CD4-positive, alpha-beta T cell treated with Interleukin-4 for 4 hours (primary cell): ENCODE results near the gene PKD1L1.
A peak's percentile ranks its signal among the peaks of the same experiment; 100 is the strongest.
"Not testable (repeated sequence)": the region's sequence is repeated elsewhere in the genome, so short reads cannot be mapped to it uniquely, and the experiment has no call there.

ENCODE experiments used
- DNase-seq: peaks from one replicate; pipeline ENCODE4 v3.0.0-alpha.2; 2020

PKD1L1 gene

GRCh38 chr7:47957156-47957555 is 8.9 kb upstream of the PKD1L1 start:
- no peak for DNase-seq

DNA sequence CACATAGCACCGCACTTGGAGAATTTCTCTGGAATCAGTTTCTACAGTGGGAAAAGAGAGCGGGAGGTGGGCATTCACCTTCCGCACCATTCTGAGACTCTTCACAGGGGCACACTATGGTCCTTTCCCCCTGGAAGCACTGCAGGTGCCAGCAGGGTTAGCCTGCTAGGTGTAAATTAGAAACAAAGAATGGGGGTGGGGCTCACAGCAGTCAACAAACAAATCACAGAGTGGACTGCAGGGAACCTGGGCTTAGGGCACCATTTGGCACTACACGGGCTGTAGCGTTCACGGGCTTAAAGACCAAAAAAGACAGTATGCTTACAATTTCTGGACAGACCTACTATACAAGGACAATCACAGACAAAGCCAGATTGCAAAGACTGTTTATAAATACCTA is 8.0 kb upstream of the PKD1L1 start:
- DNase-seq = no peak

GRCh38 chr7:47954231-47954911 is 6.1 kb upstream of the PKD1L1 start:
- DNase-seq = no peak

DNA sequence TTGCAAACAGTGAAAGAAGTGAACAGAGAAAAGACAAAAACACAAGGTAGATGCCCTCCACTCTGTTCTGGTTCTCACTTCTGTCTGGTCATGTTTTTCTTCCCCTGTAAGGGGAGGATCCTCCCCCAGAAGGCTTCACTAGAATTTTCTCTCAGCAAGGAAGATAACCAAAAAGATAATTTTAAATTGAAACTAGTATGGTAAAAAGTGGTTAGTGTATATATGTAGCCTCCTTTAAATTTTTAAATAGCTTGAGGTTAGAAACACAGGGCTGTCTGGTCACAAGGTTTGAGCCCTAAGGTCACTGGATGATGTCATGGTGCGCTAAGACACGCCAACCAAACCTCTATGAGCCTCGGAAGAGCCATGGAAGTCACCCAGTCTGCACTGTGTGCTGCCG is 5.6 kb upstream of the PKD1L1 start:
- DNase-seq = no peak

GRCh38 chr7:47952224-47952623 is 4.0 kb upstream of the PKD1L1 start:
- DNase-seq = no peak

GRCh38 chr7:47951374-47951773 is 3.1 kb upstream of the PKD1L1 start:
- DNase-seq = no peak

DNA sequence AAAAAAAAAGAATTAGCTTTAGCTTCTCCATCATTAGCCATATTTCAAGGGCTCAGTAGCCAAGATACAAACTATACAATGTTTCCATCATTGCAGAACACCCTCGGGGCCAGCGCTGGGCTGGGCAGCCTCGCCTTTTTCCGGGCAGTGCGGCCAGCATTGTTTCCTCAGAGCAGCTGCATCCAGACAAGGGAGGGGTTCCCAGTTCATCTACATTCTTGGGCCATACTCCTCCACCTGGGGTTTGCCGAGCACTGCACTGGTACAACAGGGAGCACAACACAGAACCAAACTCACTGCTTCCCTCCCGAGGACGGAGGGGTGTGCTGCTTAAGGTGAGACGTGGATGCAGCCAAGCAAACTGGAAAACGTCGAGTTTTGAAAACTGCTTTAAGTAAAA is 2.4 kb upstream of the PKD1L1 start:
- DNase-seq = no peak

DNA sequence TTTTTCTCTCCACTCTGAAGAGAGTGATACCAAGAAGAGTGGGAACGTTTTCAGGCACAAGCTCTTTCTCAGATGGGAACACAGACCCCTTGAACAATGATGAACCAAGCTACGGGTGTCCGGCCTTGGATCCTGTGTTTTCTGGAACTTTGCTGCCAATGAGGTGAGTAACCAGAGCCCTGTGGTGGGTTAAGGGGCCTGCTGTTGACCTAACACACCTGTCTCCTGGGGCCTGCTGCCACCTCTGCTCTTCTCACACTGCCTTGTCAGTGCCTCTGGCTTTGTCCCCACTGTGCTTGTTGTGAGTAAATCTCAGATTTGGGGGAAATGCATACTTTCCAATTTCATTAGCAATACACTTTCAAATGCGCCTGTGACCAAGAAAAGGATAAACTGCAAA is 1.4 kb upstream of the PKD1L1 start:
- DNase-seq = no peak

GRCh38 chr7:47947355-47947749 is 914 bp downstream of the PKD1L1 start:
- DNase-seq = no peak

DNA sequence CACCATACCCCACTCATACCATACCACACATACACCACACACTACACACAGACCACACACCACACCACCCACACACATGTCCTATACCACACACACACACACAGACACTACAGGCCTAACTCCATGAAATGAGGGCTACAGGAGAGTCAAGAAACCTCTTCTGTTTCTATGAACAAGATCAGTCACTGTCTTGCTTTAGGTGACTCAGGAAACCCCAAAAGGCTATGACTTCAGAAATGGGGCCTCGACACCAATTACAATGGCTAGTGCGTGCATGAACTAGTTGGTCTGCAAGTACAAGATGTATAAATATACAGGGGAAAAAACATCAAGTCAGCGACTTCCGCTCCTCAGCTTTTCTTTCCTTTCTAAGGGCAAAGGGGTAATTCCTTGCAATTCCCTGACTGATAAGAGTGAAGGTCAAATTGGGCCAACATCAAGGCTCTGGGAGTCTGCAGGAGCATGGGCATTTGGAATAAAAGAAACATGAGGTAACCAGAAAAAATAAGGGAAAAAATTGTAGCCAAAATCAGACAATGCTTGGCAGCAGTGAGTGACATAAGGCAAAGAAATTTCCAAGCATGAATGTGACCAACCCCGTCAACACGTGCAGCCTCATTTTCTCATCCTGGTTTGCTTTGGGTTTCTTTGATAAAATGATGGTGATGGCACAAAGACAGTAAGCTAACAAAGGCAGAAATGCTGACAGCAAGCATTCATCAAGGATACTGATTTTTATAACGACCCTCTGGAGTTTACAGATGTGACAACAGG is 1.5 kb downstream of the PKD1L1 start:
- DNase-seq = no peak

- peak; percentile 62 for DNase-seq
These were observed 2.8 kb downstream of the PKD1L1 start for GRCh38 chr7:47945261-47946015.

DNA sequence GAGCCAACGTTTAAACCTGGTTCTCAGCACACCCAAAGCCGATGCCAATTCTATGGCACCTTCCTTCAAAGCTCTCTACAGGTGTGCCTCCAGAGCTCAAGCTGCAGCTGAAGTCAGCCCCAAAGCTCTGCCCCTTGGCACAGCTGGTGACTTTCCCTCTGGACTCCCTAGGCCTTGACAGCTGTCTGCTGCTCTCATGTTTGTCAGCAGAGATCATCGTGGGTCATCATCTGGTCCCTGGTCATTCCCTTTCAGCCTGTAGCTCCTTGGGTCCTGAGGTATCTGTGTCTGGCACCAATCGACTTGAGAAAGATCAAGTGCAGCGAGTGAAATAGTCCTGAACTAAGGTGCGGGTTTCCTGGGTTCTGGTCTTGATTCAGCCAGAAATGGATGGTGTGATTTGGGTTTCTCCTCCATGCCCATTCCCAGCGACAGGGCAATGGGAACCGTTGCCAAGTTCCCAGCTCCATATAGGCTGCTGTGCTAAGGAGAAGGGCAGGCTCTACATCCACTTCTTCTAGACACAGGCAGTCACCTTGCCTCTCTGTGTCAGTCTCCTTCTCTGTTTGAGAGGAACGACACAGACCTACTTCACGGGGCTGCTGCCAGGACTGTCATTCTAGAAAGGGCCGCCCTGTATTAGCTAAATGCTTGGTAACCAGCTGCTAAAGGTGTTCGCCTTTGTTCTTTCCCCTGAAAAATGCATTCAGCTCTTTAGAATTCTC is 3.6 kb downstream of the PKD1L1 start:
- no peak for DNase-seq

DNA sequence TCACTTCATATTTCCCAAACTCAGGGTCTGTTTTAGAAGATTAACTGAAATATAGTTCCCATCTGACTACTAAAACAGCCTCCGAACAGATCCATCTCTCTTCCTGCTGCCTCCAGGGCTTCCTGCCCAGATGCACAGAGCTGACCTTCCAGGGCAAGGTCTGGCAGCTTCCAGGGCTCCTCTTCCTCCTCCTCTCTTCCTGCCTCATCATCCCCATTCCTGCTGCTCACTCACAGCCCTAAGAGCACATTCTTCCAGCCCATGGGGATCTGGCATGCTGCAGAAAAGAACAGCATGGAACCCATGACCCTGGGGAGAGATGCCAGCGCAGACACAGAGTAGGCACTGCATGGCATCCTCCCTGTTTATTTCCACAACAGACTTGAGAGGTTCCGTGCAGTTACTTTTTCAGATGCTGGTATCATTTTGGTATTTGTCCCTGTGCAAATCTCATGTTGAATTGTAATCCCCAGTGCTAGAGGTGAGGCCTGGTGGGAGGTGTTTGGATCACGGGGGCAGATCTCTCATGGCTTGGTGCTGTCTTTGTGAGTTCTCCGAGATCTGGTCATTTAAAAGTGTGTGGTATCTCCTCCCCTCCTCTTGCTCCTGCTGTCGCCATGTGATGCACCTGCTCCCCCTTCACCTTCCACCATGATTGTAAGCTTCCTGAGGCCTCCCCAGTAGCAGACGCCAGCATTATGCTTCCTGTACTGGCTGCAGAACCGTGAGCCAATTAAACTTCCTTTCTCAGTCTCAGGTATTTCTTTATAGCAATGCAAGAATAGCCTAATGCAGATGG is 4.4 kb downstream of the PKD1L1 start:
- no peak for DNase-seq

- DNase-seq = not testable (repeated sequence)
These were observed 5.6 kb downstream of the PKD1L1 start for GRCh38 chr7:47942651-47943050.

- DNase-seq = no peak
These were observed 6.1 kb downstream of the PKD1L1 start for GRCh38 chr7:47942132-47942531.

- no peak for DNase-seq
These were observed 7.0 kb downstream of the PKD1L1 start for GRCh38 chr7:47941136-47941844.

DNA sequence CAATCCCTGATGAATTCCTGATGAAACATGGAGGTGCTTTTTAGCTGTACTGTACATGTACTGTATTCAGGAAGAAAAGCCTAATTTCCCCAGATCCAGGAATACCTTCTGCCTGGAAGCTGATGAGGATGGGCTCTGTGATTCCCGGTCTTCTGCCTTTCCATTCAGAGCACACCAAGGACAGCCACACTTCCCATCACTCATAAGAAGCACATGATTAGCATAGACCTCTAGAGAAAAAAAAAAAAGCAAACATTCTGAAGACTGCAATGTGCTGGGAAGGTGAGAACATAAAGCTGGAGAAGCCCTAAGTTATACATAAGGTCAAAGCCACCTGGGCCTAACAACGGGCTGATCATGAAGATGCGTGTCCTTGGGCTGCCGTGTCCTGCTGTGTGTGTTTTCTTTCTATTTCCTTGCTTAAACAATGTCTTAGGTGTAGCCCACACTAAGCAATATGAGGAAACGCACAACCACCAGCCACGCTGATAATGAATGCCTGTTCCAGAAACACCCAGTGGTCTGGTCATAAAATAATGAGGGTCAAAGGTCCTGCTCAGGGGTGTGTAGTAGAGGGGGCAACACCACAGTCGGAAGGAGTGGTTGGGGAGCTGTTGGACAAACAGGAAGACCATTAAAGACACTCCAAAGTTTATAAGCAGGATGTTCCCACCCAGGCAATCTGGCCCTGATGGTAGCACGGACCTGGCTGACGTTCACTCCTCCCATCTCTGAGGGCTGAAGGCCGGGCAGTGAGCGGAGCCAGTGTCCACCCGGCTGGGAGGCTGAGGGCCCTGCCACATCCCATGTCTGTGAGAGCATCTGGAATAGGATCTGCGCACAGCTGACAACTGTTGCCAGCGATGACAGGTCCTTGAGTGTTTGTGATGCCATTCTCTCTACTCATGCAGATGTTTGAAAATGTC is 7.9 kb downstream of the PKD1L1 start:
- DNase-seq = no peak

DNA sequence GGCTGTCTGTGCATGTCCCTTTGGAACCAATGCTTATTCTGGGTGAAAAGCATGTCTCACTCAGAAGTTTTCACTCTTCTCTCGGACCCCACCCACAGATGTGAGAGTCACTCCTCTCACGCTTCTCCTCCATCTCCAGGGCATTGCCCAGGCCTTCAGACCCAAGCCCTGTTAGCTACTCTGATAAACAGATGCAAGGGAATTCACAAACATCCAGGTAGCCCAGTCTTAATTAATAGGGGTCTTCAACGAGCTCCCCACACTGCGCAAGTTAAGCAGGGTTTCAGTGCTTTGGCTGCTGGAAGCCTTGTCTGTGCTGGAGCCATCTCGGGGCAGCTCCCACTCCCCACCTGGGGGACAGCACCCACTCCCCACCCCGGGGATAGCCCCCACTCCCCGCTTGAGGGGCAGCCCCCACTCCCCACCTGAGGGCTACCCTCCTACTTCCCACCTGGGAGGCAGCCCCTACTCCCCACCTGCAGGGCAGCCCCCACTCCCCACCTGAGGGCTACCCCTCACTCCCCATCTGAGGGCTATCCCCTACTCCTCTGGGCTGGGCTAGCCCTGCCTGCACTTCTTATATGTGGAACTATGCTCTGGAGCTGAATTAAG is 8.7 kb downstream of the PKD1L1 start:
- DNase-seq = no peak

DNA sequence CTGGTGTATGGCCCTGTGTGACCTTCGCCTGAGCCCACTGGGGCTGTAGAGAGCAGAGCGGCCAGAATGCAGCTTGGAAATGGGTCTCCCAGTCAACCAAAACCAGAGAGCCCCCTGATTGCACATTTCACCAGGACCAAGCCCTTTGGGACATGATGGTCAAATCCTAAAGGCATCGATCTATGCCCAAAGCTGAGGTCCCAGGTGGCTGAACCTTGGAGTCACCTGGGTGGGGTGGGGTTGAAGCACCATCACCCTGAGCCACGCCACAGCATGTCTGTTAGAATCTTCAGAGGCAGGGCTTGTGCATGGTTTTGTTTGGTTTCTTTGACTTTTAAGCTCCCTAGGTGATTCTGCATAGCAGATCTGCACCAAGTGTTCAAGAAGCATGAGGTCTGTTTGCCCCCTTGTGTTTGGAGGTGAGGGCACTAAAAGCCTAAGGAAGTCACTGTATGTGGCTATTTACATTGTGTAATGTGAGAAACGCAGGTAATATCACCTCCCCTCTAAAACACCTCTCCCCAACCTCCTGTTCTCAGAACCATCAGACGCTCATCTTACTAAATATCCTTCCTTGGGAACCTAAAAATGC is 9.6 kb downstream of the PKD1L1 start:
- no peak for DNase-seq
